ENCODE measurements around the gene TMEM234. TPM values are rescaled to one million over a fixed set of nuclear protein-coding genes. Genes with fewer than 3 reads are reported as not detected.

TMEM234 gene
- total and polyA plus RNA-seq, 2 of the 13 experiments (the other 11 are each of a cell fraction or from before 2014, with no cell fraction given): 6.1 to 9.0 TPM

DNA sequence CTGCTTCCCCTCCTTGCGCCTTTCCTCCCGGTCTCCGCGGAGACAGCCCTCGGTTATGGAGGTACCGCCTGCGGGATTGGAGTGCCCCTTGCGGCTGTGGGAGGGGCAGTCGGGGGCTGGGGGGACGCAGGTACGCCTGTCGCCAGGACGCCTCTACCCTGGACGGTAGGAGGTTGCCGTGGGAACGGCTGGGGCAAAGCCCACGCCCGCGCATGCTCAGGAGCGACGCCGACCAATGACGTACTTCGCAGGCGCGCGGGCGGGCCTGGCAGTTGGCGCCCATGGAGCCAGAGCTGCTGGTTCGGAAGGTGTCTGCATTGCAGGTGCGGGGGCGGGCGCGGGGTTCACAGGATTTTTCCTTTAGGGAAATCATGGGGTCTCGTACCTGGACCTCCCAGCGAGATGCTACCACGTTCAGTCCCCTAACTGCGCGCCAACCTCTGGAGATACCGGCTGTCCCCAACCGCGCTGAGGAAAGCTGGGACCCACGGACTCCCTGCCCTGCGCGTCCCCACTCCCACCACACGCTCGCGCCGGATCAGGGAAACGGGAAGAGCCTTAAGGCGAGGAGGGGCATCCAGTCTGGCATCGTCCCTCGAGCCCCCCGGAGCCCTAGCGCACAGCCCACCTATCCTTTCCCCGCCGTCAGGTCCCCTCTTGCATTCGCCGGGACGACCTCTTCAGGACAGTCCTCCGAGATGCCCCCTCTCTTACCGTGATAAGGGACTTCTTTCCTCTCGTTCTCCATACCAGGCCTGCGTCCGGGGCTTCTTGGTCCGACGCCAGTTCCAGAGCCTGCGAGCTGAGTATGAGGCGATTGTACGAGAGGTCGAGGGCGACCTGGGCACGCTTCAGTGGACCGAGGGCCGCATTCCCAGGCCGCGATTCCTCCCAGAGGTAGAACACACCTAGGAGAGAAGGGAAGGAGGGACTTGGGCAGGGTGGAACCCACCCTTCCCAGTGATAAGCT, 16.5 kb downstream of the TMEM234 start, which contains the start of gene IQCC (continued):
- TF ChIP-seq ZNF724P (CRISPR knock-in tag; IDR thresholded peaks at IDR 0.05; ENCODE audit: borderline replicate concordance): peak; percentile 80; the same call in 1 of the 2 replicates
- TF ChIP-seq, protein P1, sequence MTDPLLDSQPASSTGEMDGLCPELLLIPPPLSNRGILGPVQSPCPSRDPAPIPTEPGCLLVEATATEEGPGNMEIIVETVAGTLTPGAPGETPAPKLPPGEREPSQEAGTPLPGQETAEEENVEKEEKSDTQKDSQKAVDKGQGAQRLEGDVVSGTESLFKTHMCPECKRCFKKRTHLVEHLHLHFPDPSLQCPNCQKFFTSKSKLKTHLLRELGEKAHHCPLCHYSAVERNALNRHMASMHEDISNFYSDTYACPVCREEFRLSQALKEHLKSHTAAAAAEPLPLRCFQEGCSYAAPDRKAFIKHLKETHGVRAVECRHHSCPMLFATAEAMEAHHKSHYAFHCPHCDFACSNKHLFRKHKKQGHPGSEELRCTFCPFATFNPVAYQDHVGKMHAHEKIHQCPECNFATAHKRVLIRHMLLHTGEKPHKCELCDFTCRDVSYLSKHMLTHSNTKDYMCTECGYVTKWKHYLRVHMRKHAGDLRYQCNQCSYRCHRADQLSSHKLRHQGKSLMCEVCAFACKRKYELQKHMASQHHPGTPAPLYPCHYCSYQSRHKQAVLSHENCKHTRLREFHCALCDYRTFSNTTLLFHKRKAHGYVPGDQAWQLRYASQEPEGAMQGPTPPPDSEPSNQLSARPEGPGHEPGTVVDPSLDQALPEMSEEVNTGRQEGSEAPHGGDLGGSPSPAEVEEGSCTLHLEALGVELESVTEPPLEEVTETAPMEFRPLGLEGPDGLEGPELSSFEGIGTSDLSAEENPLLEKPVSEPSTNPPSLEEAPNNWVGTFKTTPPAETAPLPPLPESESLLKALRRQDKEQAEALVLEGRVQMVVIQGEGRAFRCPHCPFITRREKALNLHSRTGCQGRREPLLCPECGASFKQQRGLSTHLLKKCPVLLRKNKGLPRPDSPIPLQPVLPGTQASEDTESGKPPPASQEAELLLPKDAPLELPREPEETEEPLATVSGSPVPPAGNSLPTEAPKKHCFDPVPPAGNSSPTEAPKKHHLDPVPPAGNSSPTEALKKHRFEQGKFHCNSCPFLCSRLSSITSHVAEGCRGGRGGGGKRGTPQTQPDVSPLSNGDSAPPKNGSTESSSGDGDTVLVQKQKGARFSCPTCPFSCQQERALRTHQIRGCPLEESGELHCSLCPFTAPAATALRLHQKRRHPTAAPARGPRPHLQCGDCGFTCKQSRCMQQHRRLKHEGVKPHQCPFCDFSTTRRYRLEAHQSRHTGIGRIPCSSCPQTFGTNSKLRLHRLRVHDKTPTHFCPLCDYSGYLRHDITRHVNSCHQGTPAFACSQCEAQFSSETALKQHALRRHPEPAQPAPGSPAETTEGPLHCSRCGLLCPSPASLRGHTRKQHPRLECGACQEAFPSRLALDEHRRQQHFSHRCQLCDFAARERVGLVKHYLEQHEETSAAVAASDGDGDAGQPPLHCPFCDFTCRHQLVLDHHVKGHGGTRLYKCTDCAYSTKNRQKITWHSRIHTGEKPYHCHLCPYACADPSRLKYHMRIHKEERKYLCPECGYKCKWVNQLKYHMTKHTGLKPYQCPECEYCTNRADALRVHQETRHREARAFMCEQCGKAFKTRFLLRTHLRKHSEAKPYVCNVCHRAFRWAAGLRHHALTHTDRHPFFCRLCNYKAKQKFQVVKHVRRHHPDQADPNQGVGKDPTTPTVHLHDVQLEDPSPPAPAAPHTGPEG (CRISPR knock-in tag; IDR thresholded peaks at IDR 0.05): peak; percentile 71; the same call in 1 of the 2 replicates
- TF ChIP-seq AHR (CRISPR knock-in tag; IDR thresholded peaks at IDR 0.05): peak; percentile 47; the same call in 1 of the 2 replicates
- TF ChIP-seq POLR2A (IDR thresholded peaks at IDR 0.05; ENCODE audit: insufficient read depth in 1 of 2, low read depth in 2 of 2, low read length in 2 of 2): peak; percentile 64 to 78
- TF ChIP-seq AGO1 (IDR thresholded peaks at IDR 0.05; ENCODE audit: low read depth, low read length, poor library complexity, severe bottlenecking): peak; percentile 59
- TF ChIP-seq, protein P2, sequence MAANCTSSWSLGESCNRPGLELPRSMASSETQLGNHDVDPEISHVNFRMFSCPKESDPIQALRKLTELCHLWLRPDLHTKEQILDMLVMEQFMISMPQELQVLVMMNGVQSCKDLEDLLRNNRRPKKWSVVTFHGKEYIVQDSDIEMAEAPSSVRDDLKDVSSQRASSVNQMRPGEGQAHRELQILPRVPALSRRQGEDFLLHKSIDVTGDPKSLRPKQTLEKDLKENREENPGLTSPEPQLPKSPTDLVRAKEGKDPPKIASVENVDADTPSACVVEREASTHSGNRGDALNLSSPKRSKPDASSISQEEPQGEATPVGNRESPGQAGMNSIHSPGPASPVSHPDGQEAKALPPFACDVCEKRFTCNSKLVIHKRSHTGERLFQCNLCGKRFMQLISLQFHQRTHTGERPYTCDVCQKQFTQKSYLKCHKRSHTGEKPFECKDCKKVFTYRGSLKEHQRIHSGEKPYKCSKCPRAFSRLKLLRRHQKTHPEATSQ (CRISPR knock-in tag; IDR thresholded peaks at IDR 0.05; ENCODE audit: borderline replicate concordance): 0 out of 2 replicates have a peak, but pooled peaks have one; percentile 60
- TF ChIP-seq, protein P3, sequence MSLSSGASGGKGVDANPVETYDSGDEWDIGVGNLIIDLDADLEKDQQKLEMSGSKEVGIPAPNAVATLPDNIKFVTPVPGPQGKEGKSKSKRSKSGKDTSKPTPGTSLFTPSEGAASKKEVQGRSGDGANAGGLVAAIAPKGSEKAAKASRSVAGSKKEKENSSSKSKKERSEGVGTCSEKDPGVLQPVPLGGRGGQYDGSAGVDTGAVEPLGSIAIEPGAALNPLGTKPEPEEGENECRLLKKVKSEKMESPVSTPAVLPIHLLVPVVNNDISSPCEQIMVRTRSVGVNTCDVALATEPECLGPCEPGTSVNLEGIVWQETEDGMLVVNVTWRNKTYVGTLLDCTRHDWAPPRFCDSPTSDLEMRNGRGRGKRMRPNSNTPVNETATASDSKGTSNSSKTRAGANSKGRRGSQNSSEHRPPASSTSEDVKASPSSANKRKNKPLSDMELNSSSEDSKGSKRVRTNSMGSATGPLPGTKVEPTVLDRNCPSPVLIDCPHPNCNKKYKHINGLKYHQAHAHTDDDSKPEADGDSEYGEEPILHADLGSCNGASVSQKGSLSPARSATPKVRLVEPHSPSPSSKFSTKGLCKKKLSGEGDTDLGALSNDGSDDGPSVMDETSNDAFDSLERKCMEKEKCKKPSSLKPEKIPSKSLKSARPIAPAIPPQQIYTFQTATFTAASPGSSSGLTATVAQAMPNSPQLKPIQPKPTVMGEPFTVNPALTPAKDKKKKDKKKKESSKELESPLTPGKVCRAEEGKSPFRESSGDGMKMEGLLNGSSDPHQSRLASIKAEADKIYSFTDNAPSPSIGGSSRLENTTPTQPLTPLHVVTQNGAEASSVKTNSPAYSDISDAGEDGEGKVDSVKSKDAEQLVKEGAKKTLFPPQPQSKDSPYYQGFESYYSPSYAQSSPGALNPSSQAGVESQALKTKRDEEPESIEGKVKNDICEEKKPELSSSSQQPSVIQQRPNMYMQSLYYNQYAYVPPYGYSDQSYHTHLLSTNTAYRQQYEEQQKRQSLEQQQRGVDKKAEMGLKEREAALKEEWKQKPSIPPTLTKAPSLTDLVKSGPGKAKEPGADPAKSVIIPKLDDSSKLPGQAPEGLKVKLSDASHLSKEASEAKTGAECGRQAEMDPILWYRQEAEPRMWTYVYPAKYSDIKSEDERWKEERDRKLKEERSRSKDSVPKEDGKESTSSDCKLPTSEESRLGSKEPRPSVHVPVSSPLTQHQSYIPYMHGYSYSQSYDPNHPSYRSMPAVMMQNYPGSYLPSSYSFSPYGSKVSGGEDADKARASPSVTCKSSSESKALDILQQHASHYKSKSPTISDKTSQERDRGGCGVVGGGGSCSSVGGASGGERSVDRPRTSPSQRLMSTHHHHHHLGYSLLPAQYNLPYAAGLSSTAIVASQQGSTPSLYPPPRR (CRISPR knock-in tag; IDR thresholded peaks at IDR 0.05; ENCODE audit: borderline replicate concordance): 0 out of 2 replicates have a peak, but pooled peaks have one; percentile 36
- TF ChIP-seq TGIF2 (CRISPR knock-in tag; IDR thresholded peaks at IDR 0.05): peak; percentile 64
- no peak for TF ChIP-seq PAWR (CRISPR knock-in tag; IDR thresholded peaks at IDR 0.05; ENCODE audit: borderline replicate concordance)
- no peak for TF ChIP-seq ZNF816 (CRISPR knock-in tag; IDR thresholded peaks at IDR 0.05; ENCODE audit: borderline replicate concordance)
- TF ChIP-seq ZSCAN30 (CRISPR knock-in tag; IDR thresholded peaks at IDR 0.05): no peak
- no peak for TF ChIP-seq TBP (CRISPR knock-in tag; IDR thresholded peaks at IDR 0.05)
- TF ChIP-seq SP1 (IDR thresholded peaks at IDR 0.05): no peak
- TF ChIP-seq SP1 (CRISPR knock-in tag; IDR thresholded peaks at IDR 0.05): peak; percentile 42; the same call in 1 of the 2 replicates
- peak; percentile 29; the same call in 1 of the 2 replicates for TF ChIP-seq ZSCAN9 (CRISPR knock-in tag; IDR thresholded peaks at IDR 0.05; ENCODE audit: borderline replicate concordance)
